ENCODE results near the gene CLASP2. TPM values are rescaled to one million over a fixed set of nuclear protein-coding genes. Genes with fewer than 3 reads are reported as not detected.
A peak's percentile ranks its signal among the peaks of the same experiment; 100 is the strongest.
"Not testable (repeated sequence)": the region's sequence is repeated elsewhere in the genome, so short reads cannot be mapped to it uniquely, and the experiment has no call there.

Gene CLASP2
- total RNA-seq: 10 to 100 TPM; 47.0 to 53.8 TPM
- 13.7 TPM for polyA plus RNA-seq

DNA sequence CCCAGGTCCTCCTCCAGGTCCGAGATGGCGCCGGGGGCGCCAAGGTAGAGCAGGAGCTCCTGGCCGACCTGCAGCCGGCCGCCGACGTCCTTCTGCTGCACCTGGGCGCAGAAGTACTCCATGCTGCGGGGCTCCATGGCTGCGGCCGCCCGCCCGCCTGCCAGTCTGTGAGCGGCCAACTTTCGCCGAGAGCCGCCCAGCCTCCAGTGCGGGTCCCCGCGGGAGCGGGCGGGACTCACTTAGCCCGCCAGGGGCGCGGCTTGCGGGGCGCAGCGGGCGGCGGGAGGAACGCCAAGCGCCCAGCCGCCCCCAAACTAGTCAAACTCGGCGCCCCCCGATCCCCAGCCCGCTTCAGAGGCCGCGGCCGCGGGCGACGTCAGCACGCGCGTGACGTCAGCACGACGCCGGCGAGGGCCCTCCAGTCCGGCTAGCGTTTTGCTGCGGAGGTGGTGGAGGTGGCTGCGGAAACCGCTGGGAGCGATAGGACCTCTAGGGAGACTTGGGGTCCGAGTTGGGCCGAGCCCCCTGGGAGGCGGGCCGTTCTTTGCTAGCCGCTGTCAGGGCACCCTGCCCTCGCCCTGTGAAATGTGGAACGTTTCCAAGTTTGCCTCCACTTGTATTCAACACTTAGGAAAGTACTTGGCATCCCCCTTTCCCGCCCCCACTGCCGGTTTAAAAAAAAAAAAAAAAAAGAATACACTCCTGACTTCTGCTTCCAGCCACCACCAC is at the start of gene CLASP2:
TSS of gene CLASP2 (minus strand) at position 389 of the 729 bp plus-strand sequence. CDS start at position 137, 252 bp downstream.
- Mint-ChIP-seq H3K9me3 (no peaks in the 10 kb centered on the region), H3K4me1 (peaks cover 11 to 21% (median 18%) of the 10 kb centered on the region in 3 donors), H3K27ac (peak within 1 kb of the TSS in 7 of 8 donors; percentile 96 to 100 (median 99)), H3K4me3 (peak within 1 kb of the TSS in 4 of 7 donors; percentile 92 to 99 (median 96)), H3K27me3 (no peaks in the 10 kb centered on the region), H3K36me3 (peaks cover 0 to 12% (median 2%) of the 10 kb centered on the region in 3 donors)
- peak; percentile 80 to 92 (median 90) for DNase-seq
- no peaks in the 10 kb centered on the region for H3K36me3 ChIP-seq (ENCODE audit: insufficient read depth, low read length)
- H3K4me3 ChIP-seq (ENCODE audit: low read length): peak within 1 kb of the TSS; percentile 72
- no peaks in the 10 kb centered on the region for H3K9me3 ChIP-seq (ENCODE audit: low read length)
- ChIA-PET POLR2A (interaction anchor here (0.6 to 2.0 kb wide), 4 partner anchors 59 to 277 kb away, joined by 3 to 6 read pairs (median 4); partner anchors contain the start of genes PDCD6IP and UBP1), CTCF (interaction anchor here (1.0 kb wide), 1 partner anchor 279 kb away, joined by 3 read pairs; the partner anchor contains the start of gene UBP1)
- H3K27me3 ChIP-seq (ENCODE audit: insufficient read depth, low read length, poor library complexity, severe bottlenecking): no peaks in the 10 kb centered on the region
- peak within 1 kb of the TSS; percentile 91 for H3K27ac ChIP-seq (ENCODE audit: low read depth, low read length)
- H3K4me1 ChIP-seq (ENCODE audit: insufficient read depth, low read length): peaks cover 24% of the 10 kb centered on the region

DNA sequence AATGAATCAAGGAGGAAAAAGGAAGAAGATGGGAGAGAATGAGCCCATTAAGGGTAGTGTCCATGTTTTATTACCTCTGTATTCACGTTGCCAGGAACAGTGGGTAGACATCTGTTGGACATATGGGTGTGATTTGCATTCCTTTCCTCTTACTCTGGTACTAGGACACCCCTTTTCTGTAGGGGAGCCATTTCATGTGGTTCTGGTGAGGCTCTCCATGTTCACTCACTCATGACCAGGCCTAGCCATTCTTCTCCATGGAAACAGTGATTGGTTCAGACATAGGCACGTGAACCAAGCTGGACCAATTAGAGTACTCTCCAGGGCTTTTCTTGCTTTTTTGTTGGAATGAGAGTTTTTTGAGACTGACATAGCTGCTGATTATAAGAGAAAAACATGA is 40.8 kb upstream of the CLASP2 start:
- Mint-ChIP-seq H3K27ac (peak overlapping the region in 1 of 8 donors; percentile 39), H3K9me3 (peaks cover 0 to 7% (median 7%) of the 10 kb centered on the region in 5 donors), H3K4me1 (no peaks in the 10 kb centered on the region), H3K36me3 (peaks cover 0 to 11% (median 0%) of the 10 kb centered on the region in 3 donors), H3K4me3 (no peak overlapping the region), H3K27me3 (peaks cover 2 to 28% of the 10 kb centered on the region in 2 donors)
- Histone ChIP-seq H3K36me3 (ENCODE audit: insufficient read depth, low read length) (no peaks in the 10 kb centered on the region), H3K4me3 (ENCODE audit: low read length) (no peak overlapping the region), H3K27ac (ENCODE audit: low read depth, low read length) (no peak overlapping the region), H3K27me3 (ENCODE audit: insufficient read depth, low read length, poor library complexity, severe bottlenecking) (no peaks in the 10 kb centered on the region), H3K4me1 (ENCODE audit: insufficient read depth, low read length) (no peaks in the 10 kb centered on the region), H3K9me3 (ENCODE audit: low read length) (no peaks in the 10 kb centered on the region)
- ChIA-PET CTCF (interaction anchor here (1.2 kb wide), 1 partner anchor 13 kb away, joined by 4 read pairs; no protein-coding TSS in a partner anchor), POLR2A (no interaction called here)
- DNase-seq: no peak

DNA sequence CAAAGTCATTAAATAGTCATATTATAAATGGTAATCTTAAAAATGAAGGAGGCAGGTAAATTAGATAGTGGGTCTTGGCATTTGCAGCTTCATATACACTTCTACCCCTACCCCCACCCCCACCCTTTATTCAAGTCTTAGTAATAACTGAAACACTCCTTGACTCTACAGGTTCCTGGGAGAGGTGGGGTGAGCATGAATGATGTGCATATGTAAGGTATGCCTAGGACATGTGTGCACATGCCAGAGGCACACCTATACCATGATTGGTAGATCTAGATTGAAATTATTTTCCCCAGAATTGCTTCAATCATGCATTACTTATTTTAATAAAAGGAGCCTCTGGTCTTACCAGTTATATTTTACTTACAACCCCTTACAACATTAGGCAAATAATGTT is 40.2 kb upstream of the CLASP2 start:
- DNase-seq: no peak
- Mint-ChIP-seq H3K9me3 (peaks cover 0 to 11% (median 10%) of the 10 kb centered on the region in 5 donors), H3K27ac (no peak overlapping the region), H3K4me3 (no peak overlapping the region), H3K4me1 (no peaks in the 10 kb centered on the region), H3K27me3 (peaks cover 2 to 26% of the 10 kb centered on the region in 2 donors), H3K36me3 (peaks cover 0 to 12% (median 0%) of the 10 kb centered on the region in 3 donors)
- no peak overlapping the region for H3K4me3 ChIP-seq (ENCODE audit: low read length)
- ChIA-PET CTCF (no interaction called here), POLR2A (no interaction called here)
- H3K4me1 ChIP-seq (ENCODE audit: insufficient read depth, low read length): no peaks in the 10 kb centered on the region
- H3K27ac ChIP-seq (ENCODE audit: low read depth, low read length): no peak overlapping the region
- no peaks in the 10 kb centered on the region for H3K27me3 ChIP-seq (ENCODE audit: insufficient read depth, low read length, poor library complexity, severe bottlenecking)
- H3K36me3 ChIP-seq (ENCODE audit: insufficient read depth, low read length): no peaks in the 10 kb centered on the region
- no peaks in the 10 kb centered on the region for H3K9me3 ChIP-seq (ENCODE audit: low read length)

DNA sequence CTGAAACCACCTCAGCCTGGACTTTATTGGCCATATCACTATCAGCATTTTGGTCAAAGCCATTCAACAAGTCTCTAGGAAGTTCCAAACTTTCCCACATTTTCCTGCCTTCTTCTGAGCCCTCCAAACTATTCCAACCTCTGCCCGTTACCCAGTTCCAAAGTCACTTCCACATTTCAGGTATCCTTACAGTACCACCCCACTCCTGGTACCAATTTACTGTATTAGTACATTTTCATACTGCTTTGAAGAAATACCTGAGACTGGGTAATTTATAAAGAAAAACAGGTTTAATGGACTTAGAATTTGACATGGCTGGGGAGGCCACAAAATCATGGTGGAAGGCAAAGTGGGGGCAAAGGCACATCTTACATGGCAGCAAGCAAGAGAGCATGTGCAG is 36.3 kb upstream of the CLASP2 start:
- peaks cover 0 to 11% (median 10%) of the 10 kb centered on the region in 5 donors for H3K9me3 Mint-ChIP-seq
- H3K4me1 ChIP-seq (ENCODE audit: insufficient read depth, low read length); DNase-seq; H3K27ac Mint-ChIP-seq; H3K4me3 Mint-ChIP-seq; CTCF ChIA-PET; H3K36me3 ChIP-seq (ENCODE audit: insufficient read depth, low read length); H3K4me3 ChIP-seq (ENCODE audit: low read length); H3K9me3 ChIP-seq (ENCODE audit: low read length); H3K4me1 Mint-ChIP-seq; POLR2A ChIA-PET; H3K27me3 ChIP-seq (ENCODE audit: insufficient read depth, low read length, poor library complexity, severe bottlenecking); H3K27ac ChIP-seq (ENCODE audit: low read depth, low read length): not testable (repeated sequence)
- peaks cover 0 to 12% (median 0%) of the 10 kb centered on the region in 3 donors for H3K36me3 Mint-ChIP-seq
- peaks cover 0 to 18% of the 10 kb centered on the region in 2 donors for H3K27me3 Mint-ChIP-seq

DNA sequence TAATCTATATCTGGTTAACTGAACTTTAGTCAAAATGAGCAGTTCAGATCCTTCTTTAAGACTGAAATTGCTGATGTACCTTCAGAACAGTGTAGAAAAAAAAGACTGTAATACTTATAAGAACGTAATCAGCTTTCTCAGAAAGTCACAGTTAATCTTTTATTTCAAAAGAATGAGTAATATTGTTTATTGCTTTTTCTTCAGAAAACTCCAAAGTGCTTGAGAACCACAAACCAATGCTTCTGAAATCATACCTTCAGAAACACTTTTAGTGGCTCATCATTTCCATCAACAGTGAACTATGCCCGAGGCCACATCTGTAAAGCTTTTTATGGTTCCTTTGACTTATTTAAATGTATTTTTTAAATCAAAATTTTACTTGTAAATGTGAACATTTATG is 33.3 kb upstream of the CLASP2 start:
- Mint-ChIP-seq H3K27ac (no peak overlapping the region), H3K4me1 (no peaks in the 10 kb centered on the region), H3K9me3 (peaks cover 0 to 11% (median 10%) of the 10 kb centered on the region in 5 donors), H3K36me3 (peaks cover 0 to 12% (median 0%) of the 10 kb centered on the region in 3 donors), H3K27me3 (peaks cover 2 to 18% of the 10 kb centered on the region in 2 donors), H3K4me3 (no peak overlapping the region)
- no peak overlapping the region for H3K4me3 ChIP-seq (ENCODE audit: low read length)
- H3K27ac ChIP-seq (ENCODE audit: low read depth, low read length): no peak overlapping the region
- CTCF ChIA-PET: interaction anchor here (1.0 kb wide), 1 partner anchor 24 kb away, joined by 3 read pairs; no protein-coding TSS in a partner anchor
- no peak for DNase-seq
- POLR2A ChIA-PET: no interaction called here
- no peaks in the 10 kb centered on the region for H3K9me3 ChIP-seq (ENCODE audit: low read length)
- no peaks in the 10 kb centered on the region for H3K36me3 ChIP-seq (ENCODE audit: insufficient read depth, low read length)
- H3K4me1 ChIP-seq (ENCODE audit: insufficient read depth, low read length): no peaks in the 10 kb centered on the region
- H3K27me3 ChIP-seq (ENCODE audit: insufficient read depth, low read length, poor library complexity, severe bottlenecking): no peaks in the 10 kb centered on the region

DNA sequence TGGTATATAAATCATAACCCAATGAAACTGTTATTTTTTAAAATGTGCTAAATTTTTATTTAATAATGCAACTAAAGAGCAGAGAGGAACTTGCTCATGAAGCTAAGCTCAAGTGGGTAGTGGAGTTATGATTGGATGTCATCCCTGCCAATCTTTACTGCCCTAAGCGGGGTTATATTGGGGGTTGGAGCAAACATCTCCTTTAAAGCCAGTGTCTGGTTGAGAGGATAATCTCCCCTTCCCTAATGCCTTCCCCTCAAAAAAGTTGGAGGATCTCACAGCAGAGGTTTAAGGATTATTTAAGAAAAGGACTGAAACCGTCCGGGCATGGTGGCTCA is 32.1 kb upstream of the CLASP2 start:
- peaks cover 0 to 11% (median 10%) of the 10 kb centered on the region in 5 donors for H3K9me3 Mint-ChIP-seq
- no peak for DNase-seq
- H3K27me3 ChIP-seq (ENCODE audit: insufficient read depth, low read length, poor library complexity, severe bottlenecking): no peaks in the 10 kb centered on the region
- CTCF ChIA-PET: no interaction called here
- H3K4me1 ChIP-seq (ENCODE audit: insufficient read depth, low read length): no peaks in the 10 kb centered on the region
- no peaks in the 10 kb centered on the region for H3K36me3 ChIP-seq (ENCODE audit: insufficient read depth, low read length)
- H3K4me3 Mint-ChIP-seq: no peak overlapping the region
- no peaks in the 10 kb centered on the region for H3K4me1 Mint-ChIP-seq
- H3K27ac ChIP-seq (ENCODE audit: low read depth, low read length): no peak overlapping the region
- no peak overlapping the region for H3K4me3 ChIP-seq (ENCODE audit: low read length)
- POLR2A ChIA-PET: no interaction called here
- H3K9me3 ChIP-seq (ENCODE audit: low read length): no peaks in the 10 kb centered on the region
- H3K27me3 Mint-ChIP-seq: peaks cover 2 to 21% of the 10 kb centered on the region in 2 donors
- H3K36me3 Mint-ChIP-seq: peaks cover 0 to 11% (median 0%) of the 10 kb centered on the region in 3 donors
- H3K27ac Mint-ChIP-seq: no peak overlapping the region

DNA sequence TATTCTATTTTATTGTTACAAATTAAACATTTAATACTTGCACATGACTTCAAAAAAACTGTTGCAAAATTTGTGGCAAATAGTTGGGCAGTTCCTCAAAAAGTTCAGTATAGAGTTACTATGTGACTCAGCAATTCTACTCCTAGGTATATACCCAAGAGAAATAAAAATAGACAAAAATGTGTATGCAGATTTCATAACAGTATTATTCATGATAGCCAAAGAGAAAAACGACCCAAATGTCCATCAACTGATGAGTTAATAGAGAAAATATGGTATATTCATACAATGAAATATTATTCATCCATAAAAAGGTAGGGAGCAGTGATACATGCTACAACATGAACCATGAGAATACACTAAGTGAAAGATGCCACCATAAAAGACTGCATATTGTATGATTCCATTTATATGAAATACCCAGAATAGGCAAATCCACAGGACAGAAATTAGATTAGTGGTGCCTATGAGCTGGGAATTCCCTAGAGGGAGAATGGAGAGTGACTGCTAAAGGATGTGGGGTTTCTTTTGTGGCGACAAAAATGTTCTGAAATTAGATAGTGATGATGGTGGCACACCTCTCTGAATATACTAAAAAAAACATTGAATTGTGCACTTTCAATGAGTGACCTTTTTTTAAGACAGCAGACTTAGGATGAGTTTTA is 31.6 kb upstream of the CLASP2 start:
- Mint-ChIP-seq H3K4me3 (no peak overlapping the region), H3K36me3 (peaks cover 0 to 7% (median 0%) of the 10 kb centered on the region in 3 donors), H3K9me3 (peaks cover 0 to 11% (median 10%) of the 10 kb centered on the region in 5 donors), H3K27me3 (peaks cover 2 to 19% of the 10 kb centered on the region in 2 donors), H3K27ac (no peak overlapping the region), H3K4me1 (no peaks in the 10 kb centered on the region)
- Histone ChIP-seq H3K4me1 (ENCODE audit: insufficient read depth, low read length) (no peaks in the 10 kb centered on the region), H3K36me3 (ENCODE audit: insufficient read depth, low read length) (no peaks in the 10 kb centered on the region), H3K9me3 (ENCODE audit: low read length) (no peaks in the 10 kb centered on the region), H3K27ac (ENCODE audit: low read depth, low read length) (no peak overlapping the region), H3K27me3 (ENCODE audit: insufficient read depth, low read length, poor library complexity, severe bottlenecking) (no peaks in the 10 kb centered on the region), H3K4me3 (ENCODE audit: low read length) (no peak overlapping the region)
- POLR2A ChIA-PET: no interaction called here
- no peak for DNase-seq
- CTCF ChIA-PET: no interaction called here
